NCI-H1436 treated with DMSO at 0.1 percent for 48 hours (cell line): ENCODE data around the gene KIR3DL3.
"Not testable (repeated sequence)": the region's sequence is repeated elsewhere in the genome, so short reads cannot be mapped to it uniquely, and the experiment has no call there.

Experiments
- DNase-seq: peaks from one replicate; lab custom pipeline; 2025; lab: John Stamatoyannopoulos, UW

Gene KIR3DL3

DNA sequence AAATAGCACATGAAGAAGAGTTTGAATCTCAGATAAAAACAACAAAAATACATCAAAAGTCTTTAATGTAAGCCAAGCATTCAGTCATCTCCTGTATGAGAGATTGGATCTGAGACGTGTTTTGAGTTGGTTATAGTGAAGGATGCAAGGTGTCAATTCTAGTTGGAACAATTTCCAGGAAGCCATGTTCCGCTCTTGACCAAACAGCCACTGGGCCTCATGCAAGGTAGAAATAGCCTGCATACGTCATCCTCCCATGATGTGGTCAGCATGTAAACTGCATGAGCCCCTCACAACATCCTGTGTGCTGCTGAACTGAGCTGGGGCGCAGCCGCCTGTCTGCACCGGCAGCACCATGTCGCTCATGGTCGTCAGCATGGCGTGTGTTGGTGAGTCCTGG is at the start of gene KIR3DL3:
TSS of gene KIR3DL3 (plus strand) at position 301 of the 400 bp plus-strand sequence. CDS start at position 356, 55 bp downstream.
- no peak for DNase-seq

DNA sequence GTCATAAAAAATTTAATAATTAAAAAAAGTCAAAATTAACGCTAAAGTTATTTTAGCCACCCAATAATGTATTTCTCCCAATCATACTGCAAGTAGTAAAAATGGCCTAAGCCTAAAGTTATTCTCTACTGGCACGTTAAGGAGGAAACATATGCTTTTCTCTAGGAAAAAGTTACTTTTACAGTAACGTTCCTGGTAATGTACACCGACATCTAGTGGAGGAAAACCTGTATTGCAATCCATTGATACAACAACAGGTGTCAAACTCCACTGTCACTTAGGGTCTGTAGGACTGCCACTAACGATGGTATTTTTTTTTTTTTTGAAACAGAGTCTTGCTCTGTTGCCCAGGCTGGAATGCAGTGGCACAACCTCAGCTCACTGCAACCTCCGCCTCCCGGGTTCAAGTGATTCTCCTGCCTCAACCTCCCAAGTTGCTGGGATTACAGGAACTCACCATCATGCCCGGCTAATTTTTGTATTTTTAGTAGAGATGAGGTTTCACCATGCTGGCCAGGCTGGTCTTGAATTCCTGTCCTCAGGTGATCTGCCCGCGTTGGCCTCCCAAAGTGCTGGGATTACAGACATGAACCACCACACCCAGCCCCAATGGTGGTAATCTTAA is 47.9 kb upstream of the KIR3DL3 start:
- DNase-seq: not testable (repeated sequence)

DNA sequence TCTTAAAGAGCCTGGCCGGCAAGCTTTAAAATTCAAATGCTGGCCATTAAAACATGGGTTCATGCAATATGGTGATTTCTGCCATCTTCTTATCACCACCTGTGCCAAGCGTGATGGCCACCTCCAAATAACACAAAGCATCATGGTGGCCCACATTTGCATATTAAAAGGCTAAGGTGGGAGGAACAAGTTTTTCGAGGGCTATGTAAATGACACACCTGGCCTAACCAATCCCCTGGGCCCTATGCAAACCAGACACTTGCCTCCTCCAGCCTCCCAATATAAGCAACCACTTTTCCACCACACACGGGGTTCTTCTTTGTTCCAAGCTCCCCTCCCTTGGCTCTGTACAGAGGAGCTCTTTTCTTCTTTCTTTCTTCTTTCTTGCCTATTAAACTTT is 47.0 kb upstream of the KIR3DL3 start:
- DNase-seq: no peak

DNA sequence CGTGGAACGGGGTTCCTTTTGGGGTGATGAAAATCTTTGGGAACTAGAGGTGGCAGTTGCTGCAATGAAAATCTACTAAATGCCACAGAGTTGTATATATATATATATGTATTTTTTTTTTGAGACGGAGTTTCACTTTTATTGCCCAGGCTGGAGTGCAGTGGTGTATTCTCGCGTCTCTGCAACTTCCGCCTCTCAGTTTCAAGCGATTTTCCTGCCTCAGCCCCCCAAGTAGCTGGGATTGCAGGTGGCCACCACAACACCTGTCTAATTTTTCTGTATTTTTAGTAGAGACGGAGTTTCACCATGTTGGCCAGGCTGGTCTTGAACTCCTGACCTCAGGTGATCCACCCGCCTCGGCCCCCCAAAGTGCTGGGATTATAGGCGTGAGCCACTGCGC is 42.6 kb upstream of the KIR3DL3 start:
- DNase-seq: not testable (repeated sequence)

DNA sequence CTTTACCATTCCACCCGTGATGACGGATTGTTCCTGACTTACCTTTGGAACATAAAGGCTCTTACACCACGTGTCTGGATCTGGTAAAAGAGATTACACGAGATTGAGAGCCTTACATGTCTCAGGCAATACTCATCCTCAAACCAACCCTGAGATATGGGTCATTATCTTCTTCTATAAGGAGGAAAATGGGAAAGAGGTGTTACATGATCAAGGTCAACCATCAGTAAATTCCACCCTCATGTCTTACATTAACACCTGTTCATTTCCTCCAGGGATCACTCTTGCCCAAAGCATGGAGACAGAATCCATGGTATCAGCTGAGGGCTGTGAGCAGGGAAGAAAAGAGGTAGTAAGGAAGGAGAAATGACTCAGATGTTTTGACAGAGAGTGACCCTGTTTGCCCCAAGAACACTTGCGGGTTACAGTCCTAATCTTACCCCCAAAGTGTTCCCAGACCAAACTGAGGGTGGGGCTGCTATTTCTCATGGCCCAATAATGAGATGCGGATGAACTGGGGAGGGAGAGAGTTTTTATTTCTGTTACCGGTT is 41.9 kb upstream of the KIR3DL3 start:
- DNase-seq: no peak

DNA sequence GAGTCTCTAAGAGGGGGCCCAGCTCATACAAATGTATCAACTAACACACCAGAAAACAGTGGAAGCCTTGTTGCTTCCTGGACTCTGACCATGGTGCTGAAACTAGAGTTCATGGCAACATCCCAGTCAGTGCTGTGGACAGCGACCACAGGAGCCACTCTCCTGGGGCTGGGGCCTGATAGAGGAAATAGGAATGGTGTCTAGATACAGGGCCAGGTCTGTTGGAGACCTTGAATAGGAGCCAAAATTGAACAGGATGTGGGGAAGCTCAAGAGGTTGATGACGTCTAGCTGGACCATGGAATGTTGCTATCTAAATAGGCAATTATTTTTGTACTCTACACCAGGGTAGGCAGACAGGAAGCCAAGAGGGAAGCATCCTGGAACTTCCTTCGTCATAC is 39.7 kb upstream of the KIR3DL3 start:
- no peak for DNase-seq

DNA sequence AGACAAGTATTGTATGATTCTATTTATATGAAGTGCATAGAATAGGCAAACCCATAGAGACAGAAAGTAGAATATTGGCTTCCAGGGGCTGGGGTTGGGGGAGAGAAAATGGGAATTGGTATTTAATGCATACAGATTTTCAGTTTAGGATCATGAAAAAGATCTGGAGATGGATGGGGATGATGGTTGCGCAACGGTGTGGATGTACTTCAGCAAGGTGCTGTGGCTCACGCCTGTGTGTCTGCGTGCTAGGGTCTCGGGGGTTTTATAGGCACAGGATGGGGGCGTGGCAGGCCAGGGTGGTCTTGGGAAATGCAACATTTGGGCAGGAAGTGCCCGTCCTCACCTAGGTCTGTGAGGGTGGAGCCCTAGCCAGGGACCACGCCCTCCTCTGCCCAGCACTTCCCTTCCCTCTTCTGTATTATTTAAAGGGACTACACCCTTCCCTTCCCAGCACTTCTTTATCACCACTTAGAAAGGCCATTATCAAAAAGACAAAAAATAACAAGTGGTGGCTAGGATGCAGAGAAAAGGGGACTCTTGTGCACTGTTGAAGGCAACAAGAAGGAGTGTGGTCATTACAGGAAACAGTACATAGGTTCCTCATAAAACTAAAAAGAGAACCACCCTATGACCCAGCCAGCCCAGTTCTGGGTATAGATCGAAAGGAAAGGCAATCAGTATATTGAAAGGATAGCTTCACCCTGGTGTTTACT is 32.5 kb upstream of the KIR3DL3 start:
- DNase-seq: no peak

DNA sequence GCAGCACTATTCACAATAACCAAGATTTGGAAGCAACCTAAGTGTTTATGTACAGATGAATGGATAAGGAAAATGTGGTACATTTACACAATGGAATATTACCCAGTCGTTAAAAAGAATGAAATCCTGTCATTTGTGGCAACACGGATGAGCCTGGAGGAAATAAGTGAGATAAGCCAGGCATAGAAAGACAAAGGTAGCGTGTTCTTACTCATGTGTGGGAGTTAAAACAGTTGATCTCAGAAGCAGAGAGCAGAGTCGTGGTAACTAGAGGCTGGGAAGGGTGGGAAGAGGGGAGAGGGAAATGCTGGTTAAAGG is 32.0 kb upstream of the KIR3DL3 start:
- no peak for DNase-seq

DNA sequence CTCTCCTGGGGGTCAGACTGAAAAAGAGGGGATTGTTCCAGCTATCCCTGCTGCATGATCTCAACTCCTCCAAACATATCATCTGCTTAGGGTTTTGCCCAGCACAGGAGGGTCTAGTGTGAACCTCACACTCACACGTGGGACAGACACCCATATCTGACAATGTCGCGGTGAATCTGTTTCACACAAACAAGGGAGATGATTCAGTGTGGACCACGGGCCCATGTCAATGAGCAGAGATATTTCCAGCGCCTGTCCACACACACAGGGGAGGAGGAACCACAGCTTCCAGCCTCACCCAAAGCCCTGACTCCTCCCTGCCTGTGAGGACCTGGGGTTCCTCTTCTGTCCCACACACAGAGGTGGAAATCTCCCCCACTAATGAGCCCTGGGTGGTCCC is 29.6 kb upstream of the KIR3DL3 start:
- no peak for DNase-seq

DNA sequence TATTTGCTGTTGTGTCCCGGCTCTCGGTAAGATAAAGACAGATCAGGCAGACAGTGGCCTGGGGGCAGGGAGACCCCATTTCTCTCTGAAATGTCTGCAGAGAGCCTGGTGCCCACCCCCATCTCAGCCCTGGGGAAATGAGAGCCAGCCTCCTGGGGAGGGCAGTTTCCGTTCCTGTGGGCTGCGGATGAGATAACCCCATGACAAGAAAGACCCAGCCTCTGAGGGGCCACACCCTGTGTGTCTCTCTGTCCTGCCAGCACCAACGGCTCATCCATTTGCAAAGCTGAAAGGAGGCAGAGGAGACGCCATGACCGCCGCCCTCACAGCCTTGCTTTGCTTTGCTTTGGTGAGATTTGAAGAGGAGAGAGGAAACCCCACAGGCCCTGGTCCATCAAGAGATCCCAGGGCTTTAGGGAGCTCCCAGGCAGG is 28.1 kb upstream of the KIR3DL3 start:
- no peak for DNase-seq

DNA sequence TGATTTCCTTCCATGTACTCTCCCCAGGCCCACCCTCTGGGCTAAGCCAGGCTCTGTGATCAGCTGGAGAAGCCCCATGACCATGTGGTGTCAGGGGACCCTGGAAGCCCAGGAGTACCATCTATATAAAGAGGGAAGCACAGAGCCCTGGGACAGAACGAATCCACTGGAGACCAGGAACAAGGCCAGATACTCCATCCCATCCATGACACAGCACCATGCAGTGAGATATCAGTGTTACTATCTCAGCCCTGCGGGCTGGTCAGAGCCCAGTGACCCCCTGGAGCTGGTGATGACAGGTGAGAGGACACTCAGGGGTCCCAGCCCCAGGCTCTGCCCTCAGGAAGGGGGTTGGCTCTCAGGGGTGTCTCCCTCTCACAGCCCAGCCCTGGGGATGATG is 27.5 kb upstream of the KIR3DL3 start:
- no peak for DNase-seq

DNA sequence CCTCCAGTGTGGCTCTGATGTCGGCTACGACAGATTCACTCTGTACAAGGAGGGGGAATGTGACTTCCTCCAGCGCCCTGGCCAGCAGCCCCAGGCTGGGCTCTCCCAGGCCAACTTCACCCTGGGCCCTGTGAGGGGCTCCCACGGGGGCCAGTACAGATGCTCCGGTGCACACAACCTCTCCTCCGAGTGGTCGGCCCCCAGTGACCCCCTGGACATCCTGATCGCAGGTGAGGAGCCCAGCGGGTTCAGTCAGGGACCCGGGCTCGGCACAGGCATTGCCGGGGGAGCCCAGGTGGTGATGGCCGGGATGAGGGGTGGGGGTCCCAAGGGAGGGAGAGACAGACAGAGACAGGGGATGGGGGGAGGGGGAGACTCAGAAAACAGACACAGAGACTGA is 26.5 kb upstream of the KIR3DL3 start:
- not testable (repeated sequence) for DNase-seq

DNA sequence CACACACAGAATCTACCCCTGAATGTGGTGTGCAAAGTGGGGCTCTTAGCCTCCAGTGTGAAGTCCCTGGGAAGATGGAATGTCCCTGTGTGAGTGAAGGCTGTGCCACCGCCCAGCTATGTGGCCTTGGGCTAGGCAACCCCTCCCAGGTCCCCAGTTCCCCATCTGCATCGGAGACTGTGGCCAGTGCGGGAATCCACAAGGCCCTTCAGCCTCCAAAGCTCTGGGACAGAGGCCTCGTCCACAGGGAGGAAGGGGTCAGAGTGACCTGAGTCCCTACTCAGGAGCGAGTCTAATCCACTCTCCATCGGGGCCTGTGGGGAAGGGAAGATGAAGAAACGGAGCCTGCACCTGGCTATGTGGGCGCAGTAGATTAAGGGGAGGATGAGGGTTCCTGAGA is 19.3 kb upstream of the KIR3DL3 start:
- no peak for DNase-seq

DNA sequence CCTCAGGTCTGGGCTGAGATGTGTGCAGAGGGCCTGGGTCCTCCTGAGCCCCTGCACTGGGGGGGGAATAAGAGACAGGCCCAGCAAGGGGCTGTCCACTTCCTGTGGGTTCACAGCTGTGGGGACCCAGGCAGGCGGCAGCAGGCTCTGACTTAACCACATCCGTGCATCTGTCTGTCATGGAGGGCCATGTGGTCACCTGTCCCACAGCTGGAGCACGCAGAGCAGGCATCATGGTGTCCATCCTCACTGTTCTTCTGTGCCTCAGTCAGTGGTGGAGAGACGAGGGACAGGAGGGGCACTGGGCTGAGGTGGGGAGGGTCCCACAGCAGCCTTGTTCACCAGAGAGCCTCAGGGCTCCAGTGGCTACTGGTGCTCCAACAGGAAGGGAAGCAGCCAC is 16.3 kb upstream of the KIR3DL3 start:
- no peak for DNase-seq

DNA sequence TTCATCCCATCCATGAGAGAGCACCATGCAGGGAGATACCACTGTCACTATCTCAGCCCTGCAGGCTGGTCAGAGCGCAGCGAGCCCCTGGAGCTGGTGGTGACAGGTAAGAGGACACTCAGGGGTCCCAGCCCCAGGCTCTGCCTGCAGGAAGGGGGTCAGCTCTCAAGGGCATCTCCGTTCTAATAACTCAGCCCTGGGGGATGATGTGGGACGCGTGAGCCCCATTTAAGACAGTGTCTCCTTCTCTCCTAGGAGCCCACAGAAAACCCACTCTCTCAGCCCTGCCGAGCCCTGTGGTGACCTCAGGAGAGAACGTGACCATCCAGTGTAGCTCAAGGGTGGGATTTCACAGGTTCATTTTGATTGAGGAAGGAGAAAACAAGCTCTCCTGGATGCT is 15.5 kb upstream of the KIR3DL3 start:
- no peak for DNase-seq

DNA sequence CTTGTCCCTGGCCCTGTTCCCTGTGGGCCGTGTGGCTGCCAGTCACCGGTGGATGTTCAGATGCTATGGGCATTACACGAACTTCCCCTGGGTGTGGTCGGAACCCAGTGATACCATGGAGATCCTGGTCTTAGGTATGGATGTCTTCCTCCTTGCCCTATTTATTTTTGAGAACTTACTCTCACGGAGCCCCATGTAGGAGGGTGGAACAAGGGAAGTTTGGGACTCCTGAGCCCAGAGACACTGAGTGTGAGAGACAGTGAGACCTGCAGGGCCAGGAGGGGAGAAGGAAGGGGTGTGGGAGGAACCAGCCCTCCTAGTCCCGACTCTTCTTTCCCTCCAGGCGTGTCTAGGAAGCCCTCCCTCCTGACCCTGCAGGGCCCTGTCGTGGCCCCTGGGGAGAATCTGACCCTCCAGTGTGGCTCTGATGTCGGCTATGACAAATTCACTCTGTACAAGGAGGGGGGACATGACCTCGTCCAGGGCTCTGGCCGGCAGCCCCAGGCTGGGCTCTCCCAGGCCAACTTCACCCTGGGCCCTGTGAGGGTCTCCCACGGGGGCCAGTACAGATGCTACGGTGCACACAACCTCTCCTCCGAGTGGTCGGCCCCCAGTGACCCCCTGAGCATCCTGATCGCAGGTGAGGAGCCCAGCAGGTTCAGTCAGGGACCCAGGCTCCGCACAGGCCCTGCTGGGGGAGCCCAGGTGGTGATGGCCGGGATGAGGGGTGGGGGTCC is 14.9 kb upstream of the KIR3DL3 start:
- DNase-seq: no peak

DNA sequence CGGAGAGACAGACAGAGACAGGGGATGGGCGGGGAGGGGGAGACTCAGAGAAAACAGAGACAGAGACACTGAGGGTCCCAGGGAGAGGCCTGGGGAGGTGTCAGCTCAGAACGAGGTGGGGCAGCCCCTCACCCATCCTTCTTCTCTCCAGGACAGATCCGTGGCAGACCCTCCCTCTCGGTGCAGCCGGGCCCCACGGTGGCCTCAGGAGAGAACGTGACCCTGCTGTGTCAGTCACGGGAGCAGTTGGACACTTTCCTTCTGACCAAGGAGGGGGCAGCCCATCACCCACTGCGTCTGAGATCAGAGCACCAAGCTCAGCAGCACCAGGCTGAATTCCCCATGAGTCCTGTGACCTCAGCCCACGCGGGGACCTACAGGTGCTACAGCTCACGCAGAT is 14.3 kb upstream of the KIR3DL3 start:
- not testable (repeated sequence) for DNase-seq

DNA sequence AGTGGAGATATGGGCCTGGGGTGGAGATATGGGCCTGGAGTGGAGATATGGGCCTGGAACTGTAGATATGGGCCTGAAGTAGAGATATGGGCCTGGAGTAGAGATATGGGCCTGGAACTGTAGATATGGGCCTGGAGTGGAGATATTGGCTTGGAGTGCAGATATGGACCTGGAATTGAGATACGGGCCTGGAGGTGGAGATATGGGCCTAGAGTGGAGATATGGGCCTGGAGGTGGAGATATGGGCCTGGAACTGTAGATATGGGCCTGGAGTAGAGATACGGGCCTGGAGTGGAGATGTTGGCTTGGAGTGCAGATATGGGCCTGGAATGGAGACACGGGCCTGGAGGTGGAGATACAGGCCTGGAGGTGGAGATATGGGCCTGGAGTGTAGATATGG is 402 bp downstream of the KIR3DL3 start:
- DNase-seq: no peak

DNA sequence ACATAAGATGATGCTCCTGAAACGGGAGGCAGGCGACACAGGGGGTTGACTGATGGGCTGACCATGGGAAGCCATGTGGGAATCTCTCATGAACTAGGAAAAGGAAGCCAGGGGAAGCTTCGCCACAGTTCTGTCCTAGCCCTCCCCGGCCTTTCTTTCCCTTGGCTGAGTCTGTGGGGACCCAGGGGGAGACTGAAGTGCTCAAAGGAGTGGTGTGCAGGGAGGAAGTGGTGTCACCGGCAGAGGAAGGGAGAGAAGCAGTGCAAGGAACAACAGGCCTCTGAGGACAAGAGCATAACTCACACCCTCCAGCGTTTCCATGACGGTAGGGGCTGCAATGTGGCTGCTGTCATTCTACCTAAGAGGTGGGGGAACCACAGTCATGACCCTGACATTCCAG is 1.1 kb downstream of the KIR3DL3 start:
- no peak for DNase-seq

DNA sequence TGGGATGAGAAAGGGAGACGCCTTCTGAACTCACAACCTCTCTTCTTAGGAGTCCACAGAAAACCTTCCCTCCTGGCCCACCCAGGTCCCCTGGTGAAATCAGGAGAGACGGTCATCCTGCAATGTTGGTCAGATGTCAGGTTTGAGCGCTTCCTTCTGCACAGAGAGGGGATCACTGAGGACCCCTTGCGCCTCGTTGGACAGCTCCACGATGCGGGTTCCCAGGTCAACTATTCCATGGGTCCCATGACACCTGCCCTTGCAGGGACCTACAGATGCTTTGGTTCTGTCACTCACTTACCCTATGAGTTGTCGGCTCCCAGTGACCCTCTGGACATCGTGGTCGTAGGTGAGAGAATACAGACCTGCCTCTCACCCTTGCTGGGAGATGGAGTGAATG is 3.3 kb downstream of the KIR3DL3 start:
- no peak for DNase-seq

DNA sequence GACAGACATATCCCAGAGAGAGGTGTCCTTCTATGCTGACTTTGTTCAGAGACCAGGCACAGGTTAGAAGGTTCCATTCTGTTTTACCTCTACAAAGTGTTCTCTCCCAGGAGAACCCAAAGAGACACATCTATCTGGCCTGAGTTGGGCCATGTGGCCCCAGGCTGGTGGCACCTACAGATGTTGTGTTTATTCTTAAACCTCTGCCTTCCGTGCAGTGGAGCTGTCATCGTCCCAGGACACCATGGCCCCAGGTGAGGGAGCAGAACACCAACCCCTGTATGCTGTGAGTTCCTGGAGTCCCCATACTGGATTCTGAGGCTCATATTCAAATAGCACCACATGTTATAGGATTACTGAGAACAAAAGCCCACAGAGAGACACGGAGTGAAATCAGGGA is 3.9 kb downstream of the KIR3DL3 start:
- no peak for DNase-seq

DNA sequence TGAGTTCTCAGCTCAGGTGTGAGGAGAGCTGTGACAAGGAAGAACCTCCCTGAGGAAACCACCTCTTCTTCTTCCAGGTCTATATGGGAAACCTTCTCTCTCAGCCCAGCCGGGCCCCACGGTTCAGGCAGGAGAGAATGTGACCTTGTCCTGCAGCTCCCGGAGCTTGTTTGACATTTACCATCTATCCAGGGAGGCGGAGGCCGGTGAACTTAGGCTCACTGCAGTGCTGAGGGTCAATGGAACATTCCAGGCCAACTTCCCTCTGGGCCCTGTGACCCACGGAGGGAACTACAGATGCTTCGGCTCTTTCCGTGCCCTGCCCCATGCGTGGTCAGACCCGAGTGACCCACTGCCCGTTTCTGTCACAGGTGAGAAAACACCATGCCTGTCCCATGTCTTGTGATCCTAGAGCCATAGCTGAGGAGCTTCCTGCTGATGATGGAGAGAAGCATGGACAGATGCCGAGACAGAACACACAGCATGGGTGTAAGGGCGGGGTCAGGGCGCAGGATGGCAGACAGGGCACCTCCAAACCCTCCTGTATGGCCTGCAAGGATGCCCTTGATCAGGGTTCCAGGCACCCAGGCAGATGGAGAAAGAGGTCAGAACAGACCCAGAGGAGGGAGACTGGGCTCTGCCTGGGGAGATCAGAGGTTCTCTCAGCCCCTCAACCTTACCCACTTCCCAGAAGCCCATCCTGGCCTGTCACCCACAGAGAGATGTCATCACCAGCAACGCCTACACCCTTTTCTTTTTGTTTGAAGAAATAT is 5.4 kb downstream of the KIR3DL3 start:
- DNase-seq: no peak
